Rectal smooth muscle tissue (tissue), 1 donor: Measurements from ENCODE around the gene FAM171A1.

Source experiments
- H3K27ac ChIP-seq: one replicate; pipeline ENCODE4 v1.7.0; 2013; ENCODE audit warnings: low read depth, low read length, inconsistent platforms
- H3K27me3 ChIP-seq: one replicate; pipeline ENCODE4 v1.7.0; 2013; ENCODE audit warnings: low read length; ENCODE audit not compliant: control insufficient read depth, insufficient read depth
- H3K36me3 ChIP-seq: one replicate; pipeline ENCODE4 v1.7.0; 2013; ENCODE audit warnings: low read length; ENCODE audit not compliant: control insufficient read depth, insufficient read depth
- H3K4me1 ChIP-seq: one replicate; pipeline ENCODE4 v1.7.0; 2013; ENCODE audit warnings: low read length; ENCODE audit not compliant: control insufficient read depth, insufficient read depth
- H3K4me3 ChIP-seq: one replicate; pipeline ENCODE4 v1.7.0; 2013; ENCODE audit warnings: low read length
- H3K9ac ChIP-seq: one replicate; pipeline ENCODE4 v1.7.0; 2013; ENCODE audit warnings: low read length

FAM171A1 gene

GRCh38 chr10:15197276-15197675, 173.8 kb downstream of the FAM171A1 start:
- Histone ChIP-seq H3K4me1 (peaks cover 3% of the 10 kb centered on the region), H3K9ac (no peak overlapping the region), H3K27me3 (no peaks in the 10 kb centered on the region), H3K36me3 (no peaks in the 10 kb centered on the region), H3K4me3 (no peak overlapping the region), H3K27ac (no peak overlapping the region)

DNA sequence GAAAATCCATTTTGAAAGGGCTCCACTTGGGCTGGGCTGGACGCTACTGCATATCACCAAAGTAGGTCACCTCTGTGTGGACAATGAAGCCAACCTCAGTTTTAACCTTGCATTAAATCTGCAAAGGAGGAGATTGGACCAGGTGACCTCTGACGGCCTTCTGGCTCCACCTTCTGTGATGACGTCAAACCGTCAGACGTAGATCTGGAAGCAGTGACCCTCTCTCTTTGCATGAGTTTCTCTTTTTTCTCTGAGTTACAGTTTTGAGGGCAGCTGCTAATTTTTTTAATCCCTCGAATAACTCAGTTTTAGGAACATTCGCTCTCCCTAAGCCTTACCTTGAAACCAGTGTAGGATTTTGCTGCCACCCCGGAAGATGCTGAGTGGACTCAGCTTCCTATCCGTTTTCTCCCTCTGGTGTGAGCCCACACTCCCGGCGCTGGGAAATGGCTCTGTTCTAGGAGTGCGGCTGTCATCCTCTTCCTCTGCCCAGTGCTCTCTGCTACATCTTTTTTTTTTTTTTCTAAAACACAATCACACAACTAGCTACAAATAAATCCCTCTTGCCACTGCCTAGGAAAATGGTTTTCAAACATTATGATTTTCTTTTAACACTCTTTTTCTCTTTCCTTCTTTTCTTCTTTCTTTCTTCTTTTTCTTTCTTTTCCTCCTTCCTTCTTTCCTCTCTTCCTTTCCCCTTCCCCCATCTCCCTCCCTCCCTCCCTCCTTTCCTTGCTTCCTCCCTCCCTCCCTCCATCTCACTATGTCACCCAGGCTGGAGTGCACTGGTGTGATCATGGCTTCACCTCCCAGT, 174.9 kb downstream of the FAM171A1 start:
- Histone ChIP-seq H3K27ac (no peak overlapping the region), H3K4me1 (no peaks in the 10 kb centered on the region)

DNA sequence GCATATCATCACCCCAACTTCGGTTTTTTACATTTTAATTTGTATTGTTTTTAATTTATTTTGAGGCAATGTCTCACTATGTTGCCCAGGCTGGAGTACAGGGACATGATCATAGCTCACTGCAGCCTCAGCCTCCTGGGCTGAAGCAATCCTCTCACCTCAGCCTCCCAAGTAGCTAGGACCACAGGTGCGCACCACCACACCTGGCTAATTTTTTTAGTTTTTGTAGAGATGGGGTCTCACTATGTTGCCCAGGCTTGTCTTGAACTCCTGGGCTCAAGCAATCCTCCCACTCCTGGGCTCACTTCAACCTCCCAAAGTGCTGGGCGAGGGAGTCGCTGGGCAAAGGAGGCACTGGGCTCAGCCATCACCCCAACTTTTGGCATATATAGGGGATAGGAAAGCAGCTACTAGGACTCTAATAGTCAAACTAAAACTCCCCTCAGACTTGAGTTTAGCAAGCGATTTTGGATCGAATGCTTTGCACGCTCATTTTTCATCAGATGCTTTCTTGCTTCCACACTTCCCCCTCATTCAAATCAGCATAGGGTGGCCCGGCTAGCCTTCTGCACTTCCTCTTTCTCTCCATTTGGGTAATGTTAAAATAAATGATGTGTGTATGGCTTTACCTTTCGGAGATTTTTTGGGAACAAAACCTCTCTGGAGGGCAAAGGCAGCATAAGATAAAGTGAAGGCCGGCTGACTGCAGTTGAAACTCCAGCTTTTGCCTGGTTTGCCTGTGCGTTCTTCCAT, 181.8 kb downstream of the FAM171A1 start:
- Histone ChIP-seq H3K27me3 (no peaks in the 10 kb centered on the region), H3K4me1 (no peaks in the 10 kb centered on the region), H3K9ac (no peak overlapping the region), H3K4me3 (no peak overlapping the region), H3K36me3 (no peaks in the 10 kb centered on the region), H3K27ac (no peak overlapping the region)

More for the DNA sequence above, 174.9 kb downstream of the FAM171A1 start:
- Histone ChIP-seq H3K36me3 (no peaks in the 10 kb centered on the region), H3K27me3 (no peaks in the 10 kb centered on the region), H3K4me3 (no peak overlapping the region), H3K9ac (no peak overlapping the region)

- Histone ChIP-seq H3K27me3 (no peaks in the 10 kb centered on the region), H3K36me3 (no peaks in the 10 kb centered on the region), H3K9ac (no peak overlapping the region), H3K4me1 (no peaks in the 10 kb centered on the region), H3K4me3 (no peak overlapping the region), H3K27ac (no peak overlapping the region)
Observed at GRCh38 chr10:15188603-15189002, 182.5 kb downstream of the FAM171A1 start.

DNA sequence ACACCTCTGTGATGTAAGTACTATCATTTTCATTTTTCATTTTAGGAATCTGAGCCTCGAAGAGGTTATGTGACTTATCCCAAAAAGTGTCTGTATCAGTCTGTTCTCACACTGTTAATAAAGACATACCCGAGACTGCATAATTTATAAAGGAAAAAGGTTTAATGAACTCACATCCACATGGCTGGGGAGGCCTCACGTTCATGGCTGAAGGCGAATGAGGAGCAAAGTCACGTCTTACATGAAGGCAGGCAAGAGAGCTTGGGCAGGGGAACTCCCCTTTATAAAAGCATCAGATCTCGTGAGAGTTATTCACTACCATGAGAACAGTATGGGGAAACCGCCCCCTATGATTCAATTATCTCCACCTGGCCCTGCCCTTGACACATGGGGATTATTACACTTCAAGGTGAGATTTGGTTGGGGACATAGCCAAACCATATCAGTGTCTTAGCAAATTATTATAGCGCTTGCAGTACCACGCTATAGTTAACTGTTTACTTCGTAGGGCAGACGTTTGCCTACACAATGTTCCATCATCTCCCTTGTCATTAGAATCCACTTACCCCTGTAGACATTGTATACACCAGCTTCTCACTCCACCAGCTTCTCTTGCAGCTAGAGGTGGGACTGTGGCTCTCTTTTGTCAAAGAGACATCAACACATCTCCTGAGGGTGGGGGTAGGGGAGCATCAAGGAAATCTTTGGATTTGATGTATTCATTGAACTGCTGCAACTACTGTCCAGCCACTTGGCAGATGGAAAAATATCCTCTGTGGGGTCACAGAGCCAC, 187.2 kb downstream of the FAM171A1 start:
- Histone ChIP-seq H3K27ac (no peak overlapping the region), H3K4me3 (no peak overlapping the region), H3K27me3 (no peaks in the 10 kb centered on the region), H3K4me1 (no peaks in the 10 kb centered on the region), H3K36me3 (no peaks in the 10 kb centered on the region), H3K9ac (no peak overlapping the region)

GRCh38 chr10:15182540-15183207, 188.4 kb downstream of the FAM171A1 start:
- Histone ChIP-seq H3K4me1 (no peaks in the 10 kb centered on the region), H3K4me3 (no peak overlapping the region), H3K36me3 (no peaks in the 10 kb centered on the region), H3K27ac (no peak overlapping the region), H3K27me3 (no peaks in the 10 kb centered on the region), H3K9ac (no peak overlapping the region)

DNA sequence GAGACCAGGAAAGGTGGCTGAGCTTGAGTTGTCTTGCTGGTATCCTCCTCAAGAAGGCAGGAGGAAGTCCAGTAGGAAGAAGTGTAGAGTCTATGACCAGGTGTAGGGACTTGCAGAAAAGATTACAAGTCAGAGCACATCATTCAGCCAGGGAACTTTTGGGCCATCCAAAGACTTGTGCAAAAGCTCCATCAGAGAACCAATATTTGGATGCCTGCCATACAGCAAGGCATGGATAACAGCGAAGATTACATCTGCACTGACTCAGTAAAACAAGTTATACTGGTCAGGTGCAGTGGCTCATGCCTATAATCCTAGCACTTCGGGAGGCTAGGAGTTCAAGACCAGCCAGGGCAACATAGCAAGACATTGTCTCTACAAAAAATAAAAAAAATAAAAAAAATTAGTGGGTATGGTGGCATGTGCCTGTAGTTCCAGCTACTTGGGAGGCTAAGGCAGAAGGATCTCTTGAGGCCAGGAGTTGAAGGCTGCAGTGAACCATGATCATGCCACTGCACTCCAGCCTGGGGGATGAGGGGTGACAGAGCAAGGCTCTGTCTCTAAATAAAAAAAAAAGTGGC, 189.4 kb downstream of the FAM171A1 start:
- Histone ChIP-seq H3K9ac (no peak overlapping the region), H3K27ac (no peak overlapping the region), H3K36me3 (no peaks in the 10 kb centered on the region)

GRCh38 chr10:15180736-15181135, 190.4 kb downstream of the FAM171A1 start:
- H3K36me3 ChIP-seq, result no peaks in the 10 kb centered on the region
- no peak overlapping the region for H3K4me3 ChIP-seq
- no peaks in the 10 kb centered on the region for H3K4me1 ChIP-seq
- no peak overlapping the region for H3K27ac ChIP-seq
- no peak overlapping the region for H3K9ac ChIP-seq
- H3K27me3 ChIP-seq, result no peaks in the 10 kb centered on the region

More for the DNA sequence above, 189.4 kb downstream of the FAM171A1 start:
- Histone ChIP-seq H3K4me1 (no peaks in the 10 kb centered on the region), H3K27me3 (no peaks in the 10 kb centered on the region), H3K4me3 (no peak overlapping the region)

GRCh38 chr10:15176269-15176668, 194.8 kb downstream of the FAM171A1 start:
- H3K27ac ChIP-seq, result no peak overlapping the region
- no peaks in the 10 kb centered on the region for H3K4me1 ChIP-seq
- no peaks in the 10 kb centered on the region for H3K36me3 ChIP-seq
- H3K9ac ChIP-seq, result no peak overlapping the region
- H3K27me3 ChIP-seq, result no peaks in the 10 kb centered on the region
- no peak overlapping the region for H3K4me3 ChIP-seq

DNA sequence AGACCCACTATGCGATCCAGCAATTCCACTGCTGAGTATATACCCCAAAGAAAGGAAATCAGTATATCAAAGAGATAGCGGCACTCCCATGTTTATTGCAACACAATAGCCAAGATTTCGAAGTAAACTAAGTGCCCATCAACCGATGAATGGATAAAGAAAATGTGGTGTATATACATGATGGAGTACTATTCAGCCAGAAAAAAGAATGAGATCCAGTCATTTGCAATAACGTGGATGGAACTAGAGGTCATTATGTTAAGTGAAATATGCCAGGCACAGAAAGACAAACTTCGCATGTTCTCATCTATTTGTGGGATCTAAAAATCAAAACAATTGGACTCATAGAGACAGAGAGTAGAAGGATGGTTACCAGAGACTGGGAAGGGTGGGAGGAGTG, 195.5 kb downstream of the FAM171A1 start:
- no peaks in the 10 kb centered on the region for H3K4me1 ChIP-seq
- H3K27me3 ChIP-seq, result no peaks in the 10 kb centered on the region
- H3K9ac ChIP-seq, result no peak overlapping the region
- no peaks in the 10 kb centered on the region for H3K36me3 ChIP-seq
- H3K27ac ChIP-seq, result no peak overlapping the region
- H3K4me3 ChIP-seq, result no peak overlapping the region

DNA sequence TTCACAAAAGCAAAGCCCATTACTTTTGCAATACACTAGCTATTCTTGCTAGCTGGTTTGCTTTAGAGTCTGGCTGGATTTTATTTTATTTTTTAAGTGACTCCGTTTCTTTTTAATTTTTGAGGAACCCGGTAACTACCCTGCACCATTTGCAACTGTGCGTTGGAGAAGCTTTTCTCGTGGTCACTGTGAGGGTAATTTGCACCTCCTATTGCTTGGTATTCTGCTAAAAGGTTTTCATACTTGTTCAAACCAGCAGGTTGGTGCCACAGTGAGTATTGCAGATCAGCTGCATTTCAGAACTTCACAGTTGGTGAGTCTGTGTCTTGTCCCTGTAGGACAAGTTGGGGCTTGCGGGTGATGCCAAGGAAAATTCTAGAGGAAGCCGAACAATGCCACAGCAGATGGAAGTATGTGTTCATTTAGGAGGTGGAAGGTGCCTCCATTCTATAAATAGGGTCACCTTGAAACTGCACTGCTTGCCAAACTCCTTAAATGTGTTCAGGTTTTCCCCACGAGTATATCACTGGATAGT, 198.7 kb downstream of the FAM171A1 start:
- H3K27ac ChIP-seq, result no peak overlapping the region
- no peaks in the 10 kb centered on the region for H3K36me3 ChIP-seq
- no peak overlapping the region for H3K4me3 ChIP-seq
- H3K27me3 ChIP-seq, result no peaks in the 10 kb centered on the region
- H3K4me1 ChIP-seq, result peaks cover 3% of the 10 kb centered on the region
- no peak overlapping the region for H3K9ac ChIP-seq
